Gastroesophageal sphincter (tissue), 4 donors: ENCODE results near the gene SMARCD2. TPM values are rescaled to one million over a fixed set of nuclear protein-coding genes. Genes with fewer than 3 reads are reported as not detected.
"Not testable (repeated sequence)": the region's sequence is repeated elsewhere in the genome, so short reads cannot be mapped to it uniquely, and the experiment has no call there.

Source experiments
- ATAC-seq: fragments of 150-250 bp; one replicate; pipeline ENCODE4 v1.9.1; 2016; ENCODE audit warnings: mild to moderate bottlenecking, moderate library complexity
- H3K27ac ChIP-seq, 4 donors: fragments of 200-600 bp; sonication (generic) in 3 of 4; 1 replicate in 3 of 4; 2 replicates in 1 of 4; pipeline ENCODE4 v1.5.1; 2016 to 2019
- H3K27me3 ChIP-seq: fragments of 200-600 bp; sonication (generic); one replicate; pipeline ENCODE4 v1.5.1; 2019
- H3K36me3 ChIP-seq, 2 donors: fragments of 200-600 bp; sonication (generic); one replicate each; pipeline ENCODE4 v1.5.1; 2019; ENCODE audit warnings: control low read depth in 1 of 2
- H3K4me1 ChIP-seq, 3 donors: fragments of 200-600 bp; sonication (generic); 1 replicate in 2 of 3; 2 replicates in 1 of 3; pipeline ENCODE4 v1.5.1; 2016 to 2019; ENCODE audit warnings: control low read depth in 2 of 3
- H3K4me3 ChIP-seq, 2 donors: fragments of 200-600 bp; sonication (generic); one replicate each; pipeline ENCODE4 v1.5.1; 2019; ENCODE audit warnings: mild to moderate bottlenecking in 1 of 2, moderate library complexity in 1 of 2
- H3K9me3 ChIP-seq, 3 donors: fragments of 200-600 bp; sonication (generic); one replicate each; pipeline ENCODE4 v1.5.1; 2017 to 2019; ENCODE audit warnings: control low read depth in 2 of 3
- EP300 ChIP-seq: sonication (generic); formaldehyde crosslinking; IDR thresholded peaks from one replicate; pipeline ENCODE4 v1.6.1; 2017; ENCODE audit warnings: antibody characterized with exemption, mild to moderate bottlenecking
- POLR2A ChIP-seq, 2 donors: fragments of 450-650 bp; IDR thresholded peaks; one replicate each; pipeline ENCODE4 v1.6.1; 2017; ENCODE audit warnings: antibody characterized with exemption in 2 of 2, mild to moderate bottlenecking in 2 of 2, moderate library complexity in 1 of 2
- POLR2AphosphoS5 ChIP-seq: sonication (generic); formaldehyde crosslinking; IDR thresholded peaks from one replicate; pipeline ENCODE4 v1.6.1; 2017; ENCODE audit warnings: antibody characterized with exemption
- WGBS, 2 donors: methylation state at CpG; one replicate each; pipeline ENCODE4 v1.1.5; 2018; ENCODE audit warnings: low coverage in 1 of 2; 5-methylcytosine and 5-hydroxymethylcytosine counted together
- total RNA-seq, 4 donors: library from RNA; depleted of rRNA; stranded (reverse); fragments of >200 nt; gene quantifications; one replicate each; pipeline ENCODE4 v1.1.0, GENCODE V29; 2016
- TF ChIP-seq, protein P1 (sequence below), 4 experiments: fragments of 200-600 bp in 2 of 4; fragments of 450-650 bp in 2 of 4; sonication (generic) in 1 of 4; IDR thresholded peaks; one replicate each; pipeline ENCODE4 v1.5.1; 2017 to 2019; ENCODE audit warnings: antibody characterized with exemption in 4 of 4, mild to moderate bottlenecking in 2 of 4, moderate library complexity in 2 of 4

Gene SMARCD2
- total RNA-seq, 4 donors from 2014 or later, result 103 to 160 (median 141) TPM

- H3K4me1 ChIP-seq, result peaks cover 2 to 49% (median 21%) of the 10 kb centered on the region in 3 donors
- peak overlapping the region in 1 of 2 donors; percentile 98 for H3K4me3 ChIP-seq
- no peaks in the 10 kb centered on the region for H3K36me3 ChIP-seq
- H3K9me3 ChIP-seq, result no peaks in the 10 kb centered on the region
- 51 to 69% methylated on average over 9 of the region's 9 CpGs for WGBS, 2 donors
- H3K27ac ChIP-seq, result peak overlapping the region; percentile 55 to 98 (median 97)
- H3K27me3 ChIP-seq, result no peaks in the 10 kb centered on the region
- no peak for ATAC-seq
- TF ChIP-seq, protein P1, sequence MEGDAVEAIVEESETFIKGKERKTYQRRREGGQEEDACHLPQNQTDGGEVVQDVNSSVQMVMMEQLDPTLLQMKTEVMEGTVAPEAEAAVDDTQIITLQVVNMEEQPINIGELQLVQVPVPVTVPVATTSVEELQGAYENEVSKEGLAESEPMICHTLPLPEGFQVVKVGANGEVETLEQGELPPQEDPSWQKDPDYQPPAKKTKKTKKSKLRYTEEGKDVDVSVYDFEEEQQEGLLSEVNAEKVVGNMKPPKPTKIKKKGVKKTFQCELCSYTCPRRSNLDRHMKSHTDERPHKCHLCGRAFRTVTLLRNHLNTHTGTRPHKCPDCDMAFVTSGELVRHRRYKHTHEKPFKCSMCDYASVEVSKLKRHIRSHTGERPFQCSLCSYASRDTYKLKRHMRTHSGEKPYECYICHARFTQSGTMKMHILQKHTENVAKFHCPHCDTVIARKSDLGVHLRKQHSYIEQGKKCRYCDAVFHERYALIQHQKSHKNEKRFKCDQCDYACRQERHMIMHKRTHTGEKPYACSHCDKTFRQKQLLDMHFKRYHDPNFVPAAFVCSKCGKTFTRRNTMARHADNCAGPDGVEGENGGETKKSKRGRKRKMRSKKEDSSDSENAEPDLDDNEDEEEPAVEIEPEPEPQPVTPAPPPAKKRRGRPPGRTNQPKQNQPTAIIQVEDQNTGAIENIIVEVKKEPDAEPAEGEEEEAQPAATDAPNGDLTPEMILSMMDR (IDR thresholded peaks at IDR 0.05), result no peak
Measured at GRCh38 chr17:63843910-63844677, 1.6 kb upstream of the SMARCD2 start.

GRCh38 chr17:63843387-63843888 lies 953 bp upstream of the SMARCD2 start:
- H3K27me3 ChIP-seq, H3K36me3 ChIP-seq, H3K9me3 ChIP-seq: not testable (repeated sequence)
- WGBS, 2 donors, result 2 to 20% methylated on average over 1 to 9 of the region's 19 CpGs
- Histone ChIP-seq H3K4me3 (peak overlapping the region; percentile 28 to 98), H3K4me1 (peaks cover 2 to 49% (median 24%) of the 10 kb centered on the region in 3 donors), H3K27ac (peak overlapping the region; percentile 55 to 98 (median 97))
- peak; percentile 9 for ATAC-seq
- TF ChIP-seq POLR2AphosphoS5, result peak; percentile 38

DNA sequence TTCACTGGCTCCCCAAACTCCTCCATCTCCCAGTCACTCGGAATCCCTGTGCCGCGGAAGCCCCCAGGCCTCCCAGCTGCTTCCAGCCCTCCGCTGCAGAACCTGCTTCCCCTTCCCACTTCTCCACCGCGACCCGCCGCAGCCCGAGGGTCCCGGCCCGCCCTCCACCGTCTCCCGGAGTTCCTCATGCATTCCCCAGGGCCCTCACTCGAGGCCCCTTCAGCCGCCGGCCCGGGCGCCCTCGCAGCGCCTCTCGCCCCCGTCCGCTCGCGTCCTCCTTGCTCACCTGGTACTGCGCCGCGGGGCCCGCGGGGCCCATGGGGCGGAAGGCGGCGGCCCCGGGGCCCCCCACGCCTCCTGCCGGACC lies 329 bp downstream of the SMARCD2 start:
- Histone ChIP-seq H3K27ac (peak overlapping the region; percentile 91 to 98 (median 97)), H3K4me3 (peak overlapping the region; percentile 89 to 98), H3K4me1 (peaks cover 2 to 59% (median 36%) of the 10 kb centered on the region in 3 donors), H3K36me3 (peaks cover 0 to 7% of the 10 kb centered on the region in 2 donors), H3K9me3 (no peaks in the 10 kb centered on the region), H3K27me3 (no peaks in the 10 kb centered on the region)
- TF ChIP-seq POLR2A (IDR thresholded peaks at IDR 0.05) (no peak), EP300 (no peak), POLR2AphosphoS5 (no peak)
- TF ChIP-seq, protein P1 (IDR thresholded peaks at IDR 0.05), result no peak
- ATAC-seq, result peak; percentile 3
- 0% methylated on average over 1 to 2 of the region's 36 CpGs for WGBS, 2 donors

GRCh38 chr17:63841350-63842172 lies 924 bp downstream of the SMARCD2 start:
- Histone ChIP-seq H3K9me3 (no peaks in the 10 kb centered on the region), H3K4me3 (peak overlapping the region; percentile 89 to 98), H3K27me3 (no peaks in the 10 kb centered on the region), H3K4me1 (peaks cover 2 to 65% (median 38%) of the 10 kb centered on the region in 3 donors), H3K27ac (peak overlapping the region; percentile 91 to 98 (median 97)), H3K36me3 (peaks cover 0 to 13% of the 10 kb centered on the region in 2 donors)
- peak; percentile 4 for ATAC-seq
- WGBS, 2 donors, result 0 to 16% methylated on average over 5 to 6 of the region's 26 CpGs
- TF ChIP-seq POLR2A (IDR thresholded peaks at IDR 0.05), result no peak
- TF ChIP-seq, protein P1 (IDR thresholded peaks at IDR 0.05), result no peak
- no peak for TF ChIP-seq POLR2AphosphoS5
- TF ChIP-seq EP300, result no peak

DNA sequence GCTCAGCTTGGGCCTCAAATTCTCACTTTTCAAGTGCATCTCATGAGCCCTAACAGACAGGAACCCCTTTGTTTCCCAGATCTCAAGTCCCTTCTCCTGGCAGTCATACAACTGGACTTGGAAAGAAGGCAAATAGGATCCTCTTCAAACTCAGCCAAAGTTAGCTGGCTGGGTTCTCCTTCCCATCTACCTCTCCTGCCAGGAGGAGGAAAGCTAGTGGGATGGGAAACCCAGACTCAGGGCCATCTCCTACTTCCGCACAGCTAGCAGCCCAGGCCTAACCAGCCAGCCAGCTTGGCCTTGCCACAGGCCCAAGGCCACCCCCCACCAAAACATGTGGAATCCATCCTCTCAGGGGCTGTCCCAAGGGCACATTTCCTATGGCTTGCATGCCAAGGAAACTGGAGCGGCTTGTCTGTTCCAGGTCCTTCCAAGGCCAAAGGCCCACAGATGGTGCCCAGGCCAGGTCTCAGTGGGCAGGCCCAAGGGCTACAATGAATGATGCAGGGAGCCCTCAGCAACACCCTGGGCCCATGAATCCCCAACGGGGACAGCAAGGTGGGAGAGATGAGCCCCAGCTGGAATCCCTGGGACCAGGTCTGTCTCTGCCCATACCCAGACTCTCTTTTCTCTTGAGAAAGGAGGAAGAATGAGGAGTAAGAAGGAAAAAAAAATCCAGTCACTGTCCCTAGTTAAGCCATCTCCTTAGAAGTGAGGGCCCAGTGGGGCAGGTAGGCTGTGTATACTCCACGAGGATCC lies 1.7 kb downstream of the SMARCD2 start:
- Histone ChIP-seq H3K4me3 (peak overlapping the region; percentile 89 to 98), H3K4me1 (peaks cover 2 to 72% (median 38%) of the 10 kb centered on the region in 3 donors), H3K27ac (peak overlapping the region; percentile 91 to 98 (median 97)), H3K27me3 (no peaks in the 10 kb centered on the region), H3K9me3 (no peaks in the 10 kb centered on the region), H3K36me3 (peaks cover 0 to 21% of the 10 kb centered on the region in 2 donors)
- TF ChIP-seq POLR2A (IDR thresholded peaks at IDR 0.05) (no peak), EP300 (no peak), POLR2AphosphoS5 (no peak)
- TF ChIP-seq, protein P1 (IDR thresholded peaks at IDR 0.05), result no peak
- whole genome bisulfite sequencing, 2 donors, result 40 to 42% methylated on average over 1 to 2 of the region's 4 CpGs
- ATAC-seq, result no peak
